Uterus (tissue), 2 donors: Measurements from ENCODE around the gene JARID2.

ENCODE experiments used
- CTCF ChIP-seq, 4 experiments: fragments of 200-600 bp in 2 of 4; fragments of 450-650 bp in 2 of 4; sonication (generic) in 2 of 4; IDR thresholded peaks; one replicate each; pipeline ENCODE4 v1.5.1; 2016 to 2019; ENCODE audit warnings: antibody characterized with exemption in 4 of 4, mild to moderate bottlenecking in 2 of 4, moderate library complexity in 1 of 4
- POLR2A ChIP-seq, 2 donors: fragments of 450-650 bp; IDR thresholded peaks; one replicate each; pipeline ENCODE4 v1.6.1; 2016; ENCODE audit warnings: antibody characterized with exemption in 2 of 2, mild to moderate bottlenecking in 1 of 2, moderate library complexity in 1 of 2

GRCh38 chr6:15470746-15471145, 224.9 kb downstream of the JARID2 start:
- TF ChIP-seq CTCF (IDR thresholded peaks at IDR 0.05) (no peak), POLR2A (IDR thresholded peaks at IDR 0.05) (no peak)
